ENCODE data around the gene EPHB1.

The EPHB1 gene

GRCh38 chr3:135272026-135272669, 477.1 kb downstream of the EPHB1 start:
- in situ Hi-C loops (cut with MboI; ENCODE audit: low sequenced_read_pairs): no loop called here

DNA sequence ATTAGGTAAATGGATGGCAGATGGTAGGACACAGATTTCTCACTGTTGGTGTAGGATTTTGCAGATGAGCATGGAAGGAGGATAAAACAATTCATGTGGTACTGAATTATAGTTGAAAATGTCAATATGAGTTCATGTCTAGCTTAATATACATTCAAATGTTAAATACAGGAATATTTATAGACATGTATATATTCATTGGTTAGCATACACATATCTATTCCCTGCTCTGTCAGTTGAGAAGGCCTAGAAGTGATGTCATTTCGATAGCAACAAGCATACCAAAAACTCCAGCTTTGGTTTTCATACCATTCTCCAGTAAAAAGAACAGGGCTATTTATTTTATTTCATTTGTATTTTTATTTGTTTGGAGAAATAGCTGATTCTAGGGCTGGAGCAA, 497.1 kb downstream of the EPHB1 start:
- in situ Hi-C loops (cut with MboI; ENCODE audit: low sequenced_read_pairs): no loop called here

- in situ Hi-C loops (cut with MboI; ENCODE audit: low sequenced_read_pairs): no loop called here
Measured at GRCh38 chr3:135301670-135302069, 506.6 kb downstream of the EPHB1 start.

- in situ Hi-C loops (cut with MboI; ENCODE audit: low sequenced_read_pairs): no loop called here
Measured at GRCh38 chr3:135304378-135304777, 509.3 kb downstream of the EPHB1 start.

Data from hTERT RPE-1 (cell line).